GM23248 (cell line): Measurements from ENCODE around the gene ZNF292. TPM values are rescaled to one million over a fixed set of nuclear protein-coding genes. Genes with fewer than 3 reads are reported as not detected.

Experiments used
- DNase-seq: peaks from one replicate; pipeline ENCODE4 v3.0.0-alpha.2; 2015
- H2AFZ ChIP-seq: fragments of 200-600 bp; sonication (generic); 2 replicates; pipeline ENCODE4 v1.6.1; 2016; ENCODE audit warnings: antibody characterized with exemption
- H3F3A ChIP-seq: fragments of 200-600 bp; sonication (generic); 2 replicates; pipeline ENCODE4 v1.6.1; 2016; ENCODE audit warnings: mild to moderate bottlenecking, antibody characterized with exemption, mixed run types; ENCODE audit not compliant: insufficient read depth
- H3K27ac ChIP-seq: fragments of 200-600 bp; sonication (generic); 2 replicates; pipeline ENCODE4 v1.5.1; 2016; ENCODE audit warnings: mild to moderate bottlenecking
- H3K27me3 ChIP-seq: fragments of 200-600 bp; sonication (generic); replicated peaks from 2 replicates; pipeline ENCODE4 v1.6.1; 2016; ENCODE audit warnings: mild to moderate bottlenecking; ENCODE audit not compliant: insufficient read depth
- H3K36me3 ChIP-seq: fragments of 200-600 bp; sonication (generic); 2 replicates; pipeline ENCODE4 v1.6.1; 2016; ENCODE audit warnings: low read depth, mild to moderate bottlenecking
- H3K4me1 ChIP-seq: fragments of 200-600 bp; sonication (generic); 2 replicates; pipeline ENCODE4 v1.6.1; 2016; ENCODE audit warnings: mild to moderate bottlenecking; ENCODE audit not compliant: insufficient read depth
- H3K4me2 ChIP-seq: fragments of 200-600 bp; sonication (generic); one replicate; pipeline ENCODE4 v1.6.1; 2016; ENCODE audit warnings: mild to moderate bottlenecking; ENCODE audit not compliant: unreplicated experiment
- H3K4me3 ChIP-seq: fragments of 200-600 bp; sonication (generic); 2 replicates; pipeline ENCODE4 v1.5.1; 2016; ENCODE audit warnings: mild to moderate bottlenecking
- H3K79me2 ChIP-seq: fragments of 200-600 bp; sonication (generic); 2 replicates; pipeline ENCODE4 v1.6.1; 2016; ENCODE audit warnings: mild to moderate bottlenecking; ENCODE audit not compliant: insufficient read depth
- H3K9ac ChIP-seq: fragments of 200-600 bp; sonication (generic); 2 replicates; pipeline ENCODE4 v1.6.1; 2016; ENCODE audit warnings: mild to moderate bottlenecking
- H3K9me2 ChIP-seq: fragments of 200-600 bp; sonication (generic); 2 replicates; pipeline ENCODE4 v1.6.1; 2016; ENCODE audit warnings: mixed run types, mild to moderate bottlenecking, moderate library complexity; ENCODE audit not compliant: insufficient read depth
- H3K9me3 ChIP-seq: fragments of 200-600 bp; sonication (generic); one replicate; pipeline ENCODE4 v1.6.1; 2017; ENCODE audit warnings: low read depth
- H4K20me1 ChIP-seq: fragments of 200-600 bp; sonication (generic); 2 replicates; pipeline ENCODE4 v1.6.0; 2016; ENCODE audit not compliant: insufficient read depth
- EZH2 ChIP-seq: fragments of 200-600 bp; sonication (generic); IDR thresholded peaks from 2 replicates; pipeline ENCODE4 v1.6.1; 2018; ENCODE audit warnings: antibody characterized with exemption, mild to moderate bottlenecking; ENCODE audit not compliant: insufficient read depth, poor library complexity, severe bottlenecking
- EZH2phosphoT487 ChIP-seq: fragments of 200-600 bp; sonication (generic); IDR thresholded peaks from 2 replicates; pipeline ENCODE4 v1.6.1; 2018; ENCODE audit warnings: antibody characterized with exemption, moderate library complexity, mild to moderate bottlenecking, low read depth; ENCODE audit not compliant: insufficient read depth
- WGBS, 2 experiments: methylation state at CpG; one replicate each; pipeline ENCODE4 v1.1.6; 2015 to 2017; ENCODE audit warnings: low lambda C conversion rate in 2 of 2, low coverage in 1 of 2; ENCODE audit errors: missing lambda C conversion rate in 2 of 2; 5-methylcytosine and 5-hydroxymethylcytosine counted together
- in situ Hi-C: fragments of 300-500 bp; cut with MboI; formaldehyde crosslinking; loops from 2 replicates; pipeline ENCODE4 v1.15.0; 2020
- polyA plus RNA-seq: library from polyadenylated mRNA; unstranded; fragments of >200 nt; fragmentation: Nextera tagmentation; extraction: Ambion mirVana; gene quantifications from 2 replicates; pipeline ENCODE4 v1.2.1, GENCODE V29; 2016
- total RNA-seq: library from RNA; depleted of rRNA; stranded (reverse); fragments of >200 nt; shearing (Covaris generic); gene quantifications from 2 replicates; pipeline ENCODE4 v1.2.3, GENCODE V29; 2014

Gene ZNF292
- total and polyA plus RNA-seq, 2 experiments from 2014 or later: 14.1 to 21.7 TPM

DNA sequence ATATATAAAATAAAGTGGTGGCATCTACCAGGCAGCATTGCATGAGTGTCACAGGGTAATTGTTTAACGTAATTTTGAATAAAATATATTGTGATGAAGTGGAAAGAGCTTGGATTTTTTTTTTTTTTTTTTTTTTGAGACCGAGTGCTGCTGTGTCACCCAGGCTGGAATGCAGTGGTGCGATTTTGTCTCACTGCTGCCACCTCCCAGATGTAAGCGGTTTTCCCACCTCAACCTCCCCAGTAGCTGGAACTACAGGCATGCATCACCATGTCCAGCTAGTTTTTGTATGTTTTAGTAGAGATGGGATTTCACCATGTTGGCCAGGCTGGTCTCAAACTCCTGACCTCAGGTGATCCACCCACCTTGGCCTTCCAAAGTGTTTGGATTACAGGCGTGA lies 85.9 kb downstream of the ZNF292 start:
- in situ Hi-C loops: no loop called here
- WGBS, 2 experiments: 92 to 93% methylated on average over 5 of the region's 5 CpGs
- peaks cover 22% of the 10 kb centered on the region for H3K36me3 ChIP-seq
- no peak overlapping the region for H3K9ac ChIP-seq
- TF ChIP-seq EZH2phosphoT487 (no peak), EZH2 (no peak)
- H3K27ac ChIP-seq: no peak overlapping the region
- no peaks in the 10 kb centered on the region for H3K9me2 ChIP-seq
- no peak overlapping the region for H3K4me3 ChIP-seq
- no peaks in the 10 kb centered on the region for H3K4me1 ChIP-seq
- H3K27me3 ChIP-seq: no peaks in the 10 kb centered on the region
- peak; percentile 5 for DNase-seq
- no peaks in the 10 kb centered on the region for H3K9me3 ChIP-seq
- no peaks in the 10 kb centered on the region for H3F3A ChIP-seq
- H2AFZ ChIP-seq: no peak overlapping the region
- no peaks in the 10 kb centered on the region for H4K20me1 ChIP-seq
- H3K4me2 ChIP-seq: no peak overlapping the region
- H3K79me2 ChIP-seq: peaks cover 48% of the 10 kb centered on the region

- no peak overlapping the region for H2AFZ ChIP-seq
- peaks cover 45% of the 10 kb centered on the region for H3K79me2 ChIP-seq
- no peaks in the 10 kb centered on the region for H3K27me3 ChIP-seq
- H3K9me3 ChIP-seq: no peaks in the 10 kb centered on the region
- TF ChIP-seq EZH2phosphoT487 (no peak), EZH2 (no peak)
- H4K20me1 ChIP-seq: no peaks in the 10 kb centered on the region
- peaks cover 21% of the 10 kb centered on the region for H3K36me3 ChIP-seq
- 96% methylated on average over 4 of the region's 4 CpGs for WGBS, 2 experiments
- in situ Hi-C loops: no loop called here
- no peaks in the 10 kb centered on the region for H3K4me1 ChIP-seq
- no peak overlapping the region for H3K27ac ChIP-seq
- H3K9ac ChIP-seq: no peak overlapping the region
- H3F3A ChIP-seq: no peaks in the 10 kb centered on the region
- no peaks in the 10 kb centered on the region for H3K9me2 ChIP-seq
- no peak overlapping the region for H3K4me2 ChIP-seq
- no peak for DNase-seq
- H3K4me3 ChIP-seq: no peak overlapping the region
Observed at GRCh38 chr6:87242311-87242710, 86.9 kb downstream of the ZNF292 start.

DNA sequence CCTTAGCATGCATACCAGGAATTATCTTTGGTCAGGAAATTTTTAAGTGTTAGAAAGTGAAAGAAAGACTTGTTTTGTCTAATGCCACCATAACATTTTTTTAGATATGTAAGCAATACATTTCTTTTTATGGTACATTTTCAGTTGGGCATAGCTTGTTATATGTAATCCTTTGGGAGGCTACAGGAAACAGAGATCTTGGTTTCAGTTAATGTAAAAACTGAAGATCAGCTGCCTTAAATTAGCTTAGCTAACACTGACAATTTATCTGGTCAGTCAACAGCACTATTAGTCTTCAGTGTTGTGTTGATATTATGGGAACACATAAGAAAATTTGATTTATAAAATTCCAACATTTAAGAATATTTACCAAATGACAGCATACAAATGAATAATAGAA lies 88.4 kb downstream of the ZNF292 start:
- Histone ChIP-seq H3K4me1 (no peaks in the 10 kb centered on the region), H3K9me2 (no peaks in the 10 kb centered on the region), H3K4me3 (no peak overlapping the region), H4K20me1 (no peaks in the 10 kb centered on the region), H3K4me2 (no peak overlapping the region), H3K36me3 (peaks cover 35% of the 10 kb centered on the region), H3K27me3 (no peaks in the 10 kb centered on the region), H3K79me2 (peaks cover 41% of the 10 kb centered on the region), H3K9me3 (no peaks in the 10 kb centered on the region), H3K27ac (no peak overlapping the region), H2AFZ (no peak overlapping the region), H3K9ac (no peak overlapping the region), H3F3A (no peaks in the 10 kb centered on the region)
- TF ChIP-seq EZH2phosphoT487 (no peak), EZH2 (no peak)
- in situ Hi-C loops: no loop called here
- no peak for DNase-seq

- Histone ChIP-seq H3K27me3 (no peaks in the 10 kb centered on the region), H3K9me2 (no peaks in the 10 kb centered on the region), H3K27ac (no peak overlapping the region), H3K36me3 (peaks cover 38% of the 10 kb centered on the region), H2AFZ (no peak overlapping the region), H3F3A (no peaks in the 10 kb centered on the region), H3K4me1 (no peaks in the 10 kb centered on the region), H3K79me2 (peaks cover 41% of the 10 kb centered on the region), H3K9me3 (no peaks in the 10 kb centered on the region), H3K4me2 (no peak overlapping the region), H4K20me1 (no peaks in the 10 kb centered on the region), H3K4me3 (no peak overlapping the region), H3K9ac (no peak overlapping the region)
- TF ChIP-seq EZH2phosphoT487 (no peak), EZH2 (no peak)
- no peak for DNase-seq
- in situ Hi-C loops: no loop called here
Observed at GRCh38 chr6:87244380-87244779, 89.0 kb downstream of the ZNF292 start.

GRCh38 chr6:87250019-87250418 lies 94.7 kb downstream of the ZNF292 start:
- 0 out of 2 replicates have a peak, but pooled peaks cover 16% of the 10 kb centered on the region for H3K79me2 ChIP-seq
- no peaks in the 10 kb centered on the region for H3K27me3 ChIP-seq
- no peaks in the 10 kb centered on the region for H3F3A ChIP-seq
- DNase-seq: no peak
- H3K4me3 ChIP-seq: no peak overlapping the region
- H3K9me3 ChIP-seq: no peaks in the 10 kb centered on the region
- H4K20me1 ChIP-seq: no peaks in the 10 kb centered on the region
- peaks cover 54% of the 10 kb centered on the region for H3K36me3 ChIP-seq
- no peaks in the 10 kb centered on the region for H3K9me2 ChIP-seq
- H3K4me1 ChIP-seq: no peaks in the 10 kb centered on the region
- no peak overlapping the region for H3K4me2 ChIP-seq
- H2AFZ ChIP-seq: no peak overlapping the region
- H3K27ac ChIP-seq: no peak overlapping the region
- no peak overlapping the region for H3K9ac ChIP-seq
- in situ Hi-C loops: no loop called here
- TF ChIP-seq EZH2phosphoT487 (no peak), EZH2 (no peak)
